MCF 10A (cell line): ENCODE results near the gene ZNF718. TPM values are rescaled to one million over a fixed set of nuclear protein-coding genes. Genes with fewer than 3 reads are reported as not detected.
"Not testable (repeated sequence)": the region's sequence is repeated elsewhere in the genome, so short reads cannot be mapped to it uniquely, and the experiment has no call there.

Experiments
- BruUV-seq: library from RNA; stranded (reverse); fragments of 400-500 nt; replicated peaks from 2 replicates; lab custom pipeline; 2021; lab: Mats Ljungman, UMichigan
- CTCF ChIA-PET: fragments of 300-600 bp; sonication (Branson Sonifier 250); formaldehyde crosslinking; extraction: SDS; loops from one replicate; lab custom pipeline; 2021; ENCODE audit warnings: antibody characterized with exemption, inconsistent platforms; lab: Yijun Ruan, JAX
- POLR2A ChIA-PET: fragments of 300-600, 350-650 bp; sonication (Branson Sonifier 250); formaldehyde crosslinking; extraction: SDS; loops from one replicate; lab custom pipeline; 2020; ENCODE audit warnings: antibody characterized with exemption, inconsistent platforms; lab: Yijun Ruan, JAX
- DNase-seq: peaks from one replicate; pipeline ENCODE4 v3.0.0-alpha.2; 2018; ENCODE audit not compliant: unreplicated experiment
- H3K27ac Mint-ChIP-seq: one replicate; pipeline ENCODE4 v1.8.0; 2022; ENCODE audit warnings: mild to moderate bottlenecking, low read depth, mixed read lengths; ENCODE audit not compliant: unreplicated experiment
- H3K27me3 Mint-ChIP-seq: one replicate; pipeline ENCODE4 v1.8.0; 2022; ENCODE audit warnings: mixed read lengths; ENCODE audit not compliant: insufficient read depth, unreplicated experiment
- H3K36me3 Mint-ChIP-seq: one replicate; pipeline ENCODE4 v1.8.0; 2022; ENCODE audit warnings: mild to moderate bottlenecking, moderate library complexity, mixed read lengths; ENCODE audit not compliant: insufficient read depth, unreplicated experiment
- H3K4me1 Mint-ChIP-seq: one replicate; pipeline ENCODE4 v1.8.0; 2022; ENCODE audit warnings: mixed read lengths; ENCODE audit not compliant: insufficient read depth, unreplicated experiment
- H3K4me3 Mint-ChIP-seq: one replicate; pipeline ENCODE4 v1.8.0; 2022; ENCODE audit warnings: mild to moderate bottlenecking, moderate library complexity, mixed read lengths; ENCODE audit not compliant: unreplicated experiment
- H3K9me3 Mint-ChIP-seq: one replicate; pipeline ENCODE4 v1.8.0; 2022; ENCODE audit warnings: mixed read lengths; ENCODE audit not compliant: unreplicated experiment
- CTCF ChIP-seq: fragments of 200-600 bp; IDR thresholded peaks from one replicate; pipeline ENCODE4 v1.8.0; 2022; ENCODE audit warnings: antibody characterized with exemption, mild to moderate bottlenecking; ENCODE audit not compliant: unreplicated experiment
- intact Hi-C: fragments of 100-400 bp; cut with micrococcal nuclease; formaldehyde crosslinking; loops from 2 replicates; pipeline ENCODE4 v1.14.1; 2022
- total RNA-seq: library from RNA; stranded (reverse); gene quantifications from 2 replicates; pipeline ENCODE4 v1.2.3, GENCODE V29; 2022

ZNF718 gene
- total RNA-seq, 1 experiment from 2014 or later, result 10.8 TPM

GRCh38 chr4:211033-211511 is 86.8 kb downstream of the ZNF718 start:
- TF ChIP-seq CTCF, result no peak
- Mint-ChIP-seq H3K9me3 (peaks cover 13% of the 10 kb centered on the region), H3K27me3 (no peaks in the 10 kb centered on the region), H3K4me3 (no peak overlapping the region), H3K4me1 (no peaks in the 10 kb centered on the region), H3K27ac (no peak overlapping the region), H3K36me3 (peaks cover 6% of the 10 kb centered on the region)
- DNase-seq, result no peak
- CTCF ChIA-PET, result interaction anchor here (0.6 to 0.7 kb wide), 3 partner anchors 9 to 1140 kb away, joined by 3 to 4 read pairs (median 3); no protein-coding TSS in a partner anchor
- BruUV-seq, result no TSS peak
- POLR2A ChIA-PET, result no interaction called here
- intact Hi-C loops, result no loop called here

- BruUV-seq, result no TSS peak
- no peaks in the 10 kb centered on the region for H3K27me3 Mint-ChIP-seq
- peaks cover 5% of the 10 kb centered on the region for H3K9me3 Mint-ChIP-seq
- ChIA-PET POLR2A (no interaction called here), CTCF (no interaction called here)
- H3K4me1 Mint-ChIP-seq, result no peaks in the 10 kb centered on the region
- no peak overlapping the region for H3K27ac Mint-ChIP-seq
- intact Hi-C loops, result no loop called here
- H3K36me3 Mint-ChIP-seq, result peaks cover 6% of the 10 kb centered on the region
- TF ChIP-seq CTCF, result no peak
- DNase-seq, result no peak
- H3K4me3 Mint-ChIP-seq, result no peak overlapping the region
Measured at GRCh38 chr4:212438-213188, 88.3 kb downstream of the ZNF718 start.

- BruUV-seq, CTCF ChIA-PET, H3K27ac Mint-ChIP-seq, DNase-seq, H3K4me1 Mint-ChIP-seq, POLR2A ChIA-PET, H3K27me3 Mint-ChIP-seq, H3K9me3 Mint-ChIP-seq, H3K36me3 Mint-ChIP-seq, H3K4me3 Mint-ChIP-seq, intact Hi-C loops: not testable (repeated sequence)
Measured at GRCh38 chr4:213189-213535, 88.9 kb downstream of the ZNF718 start.

Other genes starting within 250 kb of the ZNF718 start
- gene ZNF595, start 71.2 kb upstream of the ZNF718 start, total RNA-seq, result 38.3 and 38.6 TPM in 2 replicates
- 0.47 and 0.88 TPM in 2 replicates for gene ZNF732, start 181.0 kb downstream of the ZNF718 start, total RNA-seq
- gene ZNF141, start 213.3 kb downstream of the ZNF718 start, total RNA-seq, result 11.3 and 11.6 TPM in 2 replicates